Trophoblast cell (in vitro differentiated cells and primary cell): Measurements from ENCODE around the gene RASA3.
A peak's percentile ranks its signal among the peaks of the same experiment; 100 is the strongest.

Experiments used
- DNase-seq, 2 donors: peaks; one replicate each; pipeline ENCODE4 v3.0.0-alpha.2; 2016
- H2AFZ ChIP-seq: 2 replicates; pipeline ENCODE4 v1.6.1; 2013; ENCODE audit warnings: low read length, moderate library complexity, mild to moderate bottlenecking; ENCODE audit not compliant: insufficient read depth, poor library complexity
- H2AK5ac ChIP-seq: 2 replicates; pipeline ENCODE4 v1.6.1; 2013; ENCODE audit warnings: mild to moderate bottlenecking, low read length
- H2BK120ac ChIP-seq: 2 replicates; pipeline ENCODE4 v1.6.1; 2013; ENCODE audit warnings: low read length, mild to moderate bottlenecking, moderate library complexity; ENCODE audit not compliant: insufficient read depth, poor library complexity
- H2BK12ac ChIP-seq: 2 replicates; pipeline ENCODE4 v1.6.1; 2013; ENCODE audit warnings: mild to moderate bottlenecking, low read length, moderate library complexity
- H2BK5ac ChIP-seq: 2 replicates; pipeline ENCODE4 v1.6.1; 2013; ENCODE audit warnings: low read length, low read depth, moderate library complexity, mild to moderate bottlenecking; ENCODE audit not compliant: poor library complexity
- H3K14ac ChIP-seq: 2 replicates; pipeline ENCODE4 v1.6.1; 2013; ENCODE audit warnings: mild to moderate bottlenecking, low read length
- H3K18ac ChIP-seq: 2 replicates; pipeline ENCODE4 v1.6.1; 2013; ENCODE audit warnings: mild to moderate bottlenecking, low read length
- H3K23ac ChIP-seq: 2 replicates; pipeline ENCODE4 v1.6.1; 2013; ENCODE audit warnings: low read length
- H3K27ac ChIP-seq: 2 replicates; pipeline ENCODE4 v1.5.1; 2013; ENCODE audit warnings: low read depth, mild to moderate bottlenecking, inconsistent platforms, low read length, moderate library complexity
- H3K27me3 ChIP-seq: 2 replicates; pipeline ENCODE4 v1.6.1; 2013; ENCODE audit warnings: inconsistent platforms, mild to moderate bottlenecking, low read length, moderate library complexity; ENCODE audit not compliant: insufficient read depth
- H3K36me3 ChIP-seq, 2 experiments: 1 replicate in 1 of 2; 2 replicates in 1 of 2; pipeline ENCODE4 v1.6.1; 2013; ENCODE audit warnings: low read length in 2 of 2, mild to moderate bottlenecking in 2 of 2, moderate library complexity in 1 of 2; ENCODE audit not compliant: insufficient read depth in 2 of 2, control insufficient read depth in 1 of 2
- H3K4ac ChIP-seq: 2 replicates; pipeline ENCODE4 v1.6.1; 2013; ENCODE audit warnings: low read depth, mild to moderate bottlenecking, low read length, moderate library complexity
- H3K4me1 ChIP-seq, 2 experiments: 1 replicate in 1 of 2; 2 replicates in 1 of 2; pipeline ENCODE4 v1.6.1; 2013; ENCODE audit warnings: low read length in 2 of 2, mild to moderate bottlenecking in 2 of 2, moderate library complexity in 1 of 2; ENCODE audit not compliant: insufficient read depth in 2 of 2, control insufficient read depth in 1 of 2
- H3K4me2 ChIP-seq: 2 replicates; pipeline ENCODE4 v1.6.1; 2013; ENCODE audit warnings: inconsistent platforms, mild to moderate bottlenecking, low read length, moderate library complexity
- H3K4me3 ChIP-seq: 2 replicates; pipeline ENCODE4 v1.5.1; 2013; ENCODE audit warnings: mild to moderate bottlenecking, low read depth, low read length, inconsistent platforms
- H3K79me1 ChIP-seq: one replicate; pipeline ENCODE4 v1.6.1; 2013; ENCODE audit warnings: low read length
- H3K79me2 ChIP-seq: 2 replicates; pipeline ENCODE4 v1.6.1; 2013; ENCODE audit warnings: low read length, mild to moderate bottlenecking; ENCODE audit not compliant: control insufficient read depth, insufficient read depth, poor library complexity
- H3K9ac ChIP-seq: 2 replicates; pipeline ENCODE4 v1.6.1; 2013; ENCODE audit warnings: mild to moderate bottlenecking, low read length
- H3K9me3 ChIP-seq: 2 replicates; pipeline ENCODE4 v1.6.1; 2013; ENCODE audit warnings: low read depth, mild to moderate bottlenecking, control low read depth, inconsistent platforms, low read length; ENCODE audit not compliant: insufficient read depth
- H4K12ac ChIP-seq: 2 replicates; pipeline ENCODE4 v1.6.1; 2013; ENCODE audit warnings: low read depth, mild to moderate bottlenecking, low read length, moderate library complexity
- H4K8ac ChIP-seq: 2 replicates; pipeline ENCODE4 v1.6.1; 2013; ENCODE audit warnings: low read depth, mild to moderate bottlenecking, low read length, moderate library complexity
- H4K91ac ChIP-seq: one replicate; pipeline ENCODE4 v1.6.1; 2013; ENCODE audit warnings: low read depth, mild to moderate bottlenecking, low read length, moderate library complexity
- WGBS: extraction: QIAGEN DNeasy Blood & Tissue Kit; methylation state at CpG from one replicate; pipeline ENCODE4 v1.1.7; 2013; ENCODE audit warnings: missing lambda C conversion rate; ENCODE audit not compliant: insufficient read length, insufficient coverage; ENCODE audit errors: extremely low coverage; 5-methylcytosine and 5-hydroxymethylcytosine counted together

RASA3 gene

DNA sequence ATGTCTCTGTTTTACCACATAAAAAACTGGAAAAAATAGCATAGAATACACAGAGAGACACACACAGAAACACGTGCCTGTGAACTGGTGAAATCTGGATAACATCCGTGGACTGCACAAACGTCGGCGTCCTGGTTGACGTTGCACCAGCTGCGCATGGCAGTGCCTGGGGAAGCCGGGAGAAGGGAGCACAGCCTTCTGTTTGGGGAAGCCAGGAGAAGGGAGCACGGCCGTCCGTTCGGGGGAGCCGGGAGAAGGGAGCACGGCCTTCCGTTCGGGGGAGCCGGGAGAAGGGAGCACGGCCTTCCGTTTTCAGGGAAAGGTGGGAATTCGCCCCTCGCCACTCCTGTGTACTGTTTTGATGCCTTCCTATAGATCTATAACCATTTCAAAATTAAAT, 94.7 kb downstream of the RASA3 start:
- Histone ChIP-seq H4K8ac (no peak overlapping the region), H3K9ac (no peak overlapping the region), H2AFZ (no peak overlapping the region), H3K79me1 (no peaks in the 10 kb centered on the region), H3K27ac (no peak overlapping the region), H2BK5ac (no peak overlapping the region), H2AK5ac (no peak overlapping the region), H3K14ac (no peak overlapping the region), H3K36me3 (peaks cover 0 to 17% of the 10 kb centered on the region in 2 experiments), H3K18ac (no peak overlapping the region), H3K4ac (no peak overlapping the region), H2BK12ac (no peak overlapping the region), H3K23ac (no peak overlapping the region), H3K4me1 (peaks cover 11% of the 10 kb centered on the region in 2 experiments), H4K12ac (no peak overlapping the region), H3K9me3 (peaks cover 5% of the 10 kb centered on the region), H3K4me3 (no peak overlapping the region), H4K91ac (no peak overlapping the region), H3K27me3 (no peaks in the 10 kb centered on the region), H3K79me2 (no peaks in the 10 kb centered on the region), H2BK120ac (no peak overlapping the region), H3K4me2 (no peak overlapping the region)
- DNase-seq = no peak
- WGBS = no CpG with 5 or more reads among the region's 21 CpGs

DNA sequence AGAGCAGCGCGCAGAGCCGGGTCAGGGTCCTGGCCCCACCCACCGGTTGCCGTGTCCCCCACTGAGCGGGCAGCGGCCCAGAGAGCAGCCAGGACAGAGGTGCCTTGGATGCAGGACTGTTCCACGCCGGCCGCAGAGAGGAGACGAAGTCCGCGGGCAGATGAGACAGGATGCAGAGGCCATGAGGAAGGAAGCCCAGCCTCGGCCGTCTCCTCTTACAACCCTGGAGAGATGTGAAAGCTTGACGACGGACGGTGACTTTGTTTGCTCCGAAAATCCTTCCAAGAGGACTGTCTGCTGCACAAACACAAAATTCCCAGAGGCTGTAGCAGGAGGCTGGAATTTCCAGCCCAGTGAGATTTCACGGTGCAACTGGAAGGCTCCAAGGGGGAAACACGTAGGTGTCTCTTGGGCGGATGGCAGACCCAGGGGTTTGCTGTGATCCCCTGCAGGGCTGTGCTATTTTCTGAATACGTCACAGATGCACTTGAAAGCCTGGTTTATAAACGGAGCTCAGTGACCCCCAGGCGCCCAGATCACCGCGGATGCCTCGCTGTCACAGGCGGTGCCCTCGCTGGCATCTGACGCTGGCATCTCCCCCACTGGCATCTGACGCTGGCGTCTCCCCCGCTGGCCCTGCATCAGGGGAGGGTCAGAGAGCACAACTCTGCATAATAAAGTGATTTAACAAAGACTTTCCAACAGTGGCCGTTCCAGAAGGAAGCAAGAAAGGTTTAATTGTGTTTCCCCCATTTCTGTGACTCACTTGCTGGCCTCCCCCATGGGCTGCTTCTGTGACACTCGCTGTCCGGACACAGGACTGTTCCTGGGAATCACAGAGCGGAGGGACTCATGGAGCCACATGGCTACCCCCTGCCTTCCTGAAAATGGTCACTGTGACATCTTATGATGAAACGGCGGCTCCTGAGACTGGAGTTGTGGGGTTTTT, 96.6 kb downstream of the RASA3 start:
- H3K14ac ChIP-seq = peak overlapping the region; percentile 35
- no peak overlapping the region for H2AFZ ChIP-seq
- no peak overlapping the region for H3K4me2 ChIP-seq
- no peak overlapping the region for H3K4ac ChIP-seq
- peaks cover 11% of the 10 kb centered on the region for H3K9me3 ChIP-seq
- peaks cover 2% of the 10 kb centered on the region for H3K79me1 ChIP-seq
- no peak overlapping the region for H4K91ac ChIP-seq
- H2BK5ac ChIP-seq = no peak overlapping the region
- H3K4me3 ChIP-seq = no peak overlapping the region
- H4K12ac ChIP-seq = no peak overlapping the region
- peak overlapping the region; percentile 13 for H4K8ac ChIP-seq
- DNase-seq = peak in 1 of 2 donors; percentile 27
- no peak overlapping the region for H3K23ac ChIP-seq
- H3K27me3 ChIP-seq = no peaks in the 10 kb centered on the region
- peak overlapping the region; percentile 30 for H2BK12ac ChIP-seq
- H2BK120ac ChIP-seq = no peak overlapping the region
- H3K4me1 ChIP-seq = peaks cover 16% of the 10 kb centered on the region in 2 experiments
- peaks cover 0 to 14% of the 10 kb centered on the region in 2 experiments for H3K36me3 ChIP-seq
- no peak overlapping the region for H3K9ac ChIP-seq
- no peaks in the 10 kb centered on the region for H3K79me2 ChIP-seq
- H3K18ac ChIP-seq = no peak overlapping the region
- H2AK5ac ChIP-seq = no peak overlapping the region
- whole genome bisulfite sequencing = no CpG with 5 or more reads among the region's 40 CpGs
- H3K27ac ChIP-seq = no peak overlapping the region

DNA sequence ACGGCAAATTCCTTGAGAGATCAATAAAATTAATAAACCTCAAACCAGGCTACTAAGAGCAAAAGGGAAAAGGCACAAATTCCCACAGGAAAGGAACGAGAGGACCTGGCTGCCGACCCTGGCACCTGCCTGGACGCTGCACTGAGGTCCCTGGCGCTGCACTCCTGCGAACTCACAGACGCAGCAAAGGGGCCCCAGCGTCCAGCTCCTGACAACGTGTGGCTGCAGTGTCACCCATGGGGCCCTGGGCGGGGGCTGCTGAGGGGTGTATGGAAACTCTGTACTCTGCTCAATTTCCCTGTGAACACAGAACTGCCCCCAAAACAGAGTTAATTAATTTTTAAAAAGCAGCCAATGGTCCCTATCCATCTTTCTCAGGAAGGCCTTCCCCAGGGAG, 97.2 kb downstream of the RASA3 start:
- Histone ChIP-seq H2BK120ac (no peak overlapping the region), H3K27ac (no peak overlapping the region), H3K4me3 (no peak overlapping the region), H2AFZ (no peak overlapping the region), H3K18ac (no peak overlapping the region), H3K4me2 (no peak overlapping the region), H3K4me1 (peaks cover 16% of the 10 kb centered on the region in 2 experiments), H2BK5ac (no peak overlapping the region), H3K14ac (no peak overlapping the region), H3K4ac (no peak overlapping the region), H3K9me3 (peaks cover 15% of the 10 kb centered on the region), H3K23ac (no peak overlapping the region), H3K36me3 (peaks cover 0 to 16% of the 10 kb centered on the region in 2 experiments), H4K12ac (no peak overlapping the region), H3K79me2 (no peaks in the 10 kb centered on the region), H3K79me1 (peaks cover 2% of the 10 kb centered on the region), H4K91ac (no peak overlapping the region), H3K27me3 (no peaks in the 10 kb centered on the region), H2BK12ac (no peak overlapping the region), H4K8ac (no peak overlapping the region), H3K9ac (no peak overlapping the region), H2AK5ac (no peak overlapping the region)
- no peak for DNase-seq
- no CpG with 5 or more reads among the region's 10 CpGs for WGBS

DNA sequence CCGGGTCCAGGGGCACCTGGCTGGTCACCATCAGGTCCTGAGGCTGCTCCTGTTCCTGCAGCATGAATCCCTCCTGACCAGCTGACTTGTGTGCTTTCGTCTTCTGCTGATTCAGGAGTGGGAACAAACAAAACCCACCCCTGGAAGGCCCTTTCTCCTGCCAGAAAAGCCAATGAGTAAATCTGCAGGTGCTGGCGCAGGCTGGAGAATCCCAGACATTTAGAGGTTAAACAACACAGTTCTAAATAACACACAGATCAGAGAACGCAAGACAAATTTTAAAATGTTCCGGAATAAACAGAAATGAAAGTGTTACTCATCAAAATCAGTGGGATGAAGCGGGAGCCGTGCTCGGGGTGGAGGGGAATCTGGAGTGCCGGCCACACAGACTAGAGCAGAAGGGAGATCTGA, 97.9 kb downstream of the RASA3 start:
- Histone ChIP-seq H3K4me2 (no peak overlapping the region), H3K18ac (no peak overlapping the region), H4K12ac (no peak overlapping the region), H4K91ac (no peak overlapping the region), H3K4ac (no peak overlapping the region), H4K8ac (no peak overlapping the region), H3K27me3 (no peaks in the 10 kb centered on the region), H3K9ac (no peak overlapping the region), H2BK12ac (no peak overlapping the region), H3K4me3 (no peak overlapping the region), H3K27ac (no peak overlapping the region), H2AK5ac (no peak overlapping the region), H3K79me1 (peaks cover 2% of the 10 kb centered on the region), H3K9me3 (peaks cover 15% of the 10 kb centered on the region), H3K79me2 (no peaks in the 10 kb centered on the region), H3K4me1 (peaks cover 16 to 18% of the 10 kb centered on the region in 2 experiments), H3K14ac (no peak overlapping the region), H2BK5ac (no peak overlapping the region), H3K23ac (no peak overlapping the region), H3K36me3 (peaks cover 0 to 18% of the 10 kb centered on the region in 2 experiments), H2AFZ (no peak overlapping the region), H2BK120ac (no peak overlapping the region)
- no peak for DNase-seq
- WGBS = no CpG with 5 or more reads among the region's 9 CpGs
